HG03045 (cell line): ENCODE data around the gene TMEM240.
"Not testable (repeated sequence)": the region's sequence is repeated elsewhere in the genome, so short reads cannot be mapped to it uniquely, and the experiment has no call there.

Experiments
- ATAC-seq: cut with Tn5 transposase; IDR thresholded peaks from one replicate; pipeline ENCODE4 v1.9.1; 2021; ENCODE audit warnings: mild to moderate bottlenecking, moderate library complexity; ENCODE audit not compliant: unreplicated experiment

Gene TMEM240

GRCh38 chr1:1558591-1558990 lies 18.2 kb upstream of the TMEM240 start:
- no peak for ATAC-seq

- ATAC-seq = not testable (repeated sequence)
Measured at GRCh38 chr1:1557688-1558087, 17.3 kb upstream of the TMEM240 start.

- ATAC-seq = not testable (repeated sequence)
Measured at GRCh38 chr1:1556961-1557360, 16.5 kb upstream of the TMEM240 start.

- ATAC-seq = no peak
Measured at GRCh38 chr1:1556505-1556904, 16.1 kb upstream of the TMEM240 start.

GRCh38 chr1:1554926-1555915 lies 14.8 kb upstream of the TMEM240 start:
- ATAC-seq = no peak

GRCh38 chr1:1554550-1554925 lies 14.1 kb upstream of the TMEM240 start:
- ATAC-seq = no peak

- ATAC-seq = no peak
Measured at GRCh38 chr1:1553821-1554494, 13.5 kb upstream of the TMEM240 start.

- ATAC-seq = no peak
Measured at GRCh38 chr1:1552263-1552639, 11.8 kb upstream of the TMEM240 start.

- no peak for ATAC-seq
Measured at GRCh38 chr1:1551524-1552262, 11.3 kb upstream of the TMEM240 start.

- ATAC-seq = no peak
Measured at GRCh38 chr1:1550591-1551432, 10.4 kb upstream of the TMEM240 start.

GRCh38 chr1:1550087-1550486 lies 9.7 kb upstream of the TMEM240 start:
- no peak for ATAC-seq

GRCh38 chr1:1548591-1548990 lies 8.2 kb upstream of the TMEM240 start:
- no peak for ATAC-seq

GRCh38 chr1:1547476-1547875 lies 7.1 kb upstream of the TMEM240 start:
- ATAC-seq = no peak

- no peak for ATAC-seq
Measured at GRCh38 chr1:1547011-1547410, 6.6 kb upstream of the TMEM240 start.

GRCh38 chr1:1545946-1546737 lies 5.7 kb upstream of the TMEM240 start:
- no peak for ATAC-seq

- ATAC-seq = no peak
Measured at GRCh38 chr1:1544544-1544943, 4.1 kb upstream of the TMEM240 start.

- no peak for ATAC-seq
Measured at GRCh38 chr1:1543706-1544099, 3.3 kb upstream of the TMEM240 start.

GRCh38 chr1:1542766-1543705 lies 2.6 kb upstream of the TMEM240 start:
- no peak for ATAC-seq
